H1 (cell line): ENCODE results near the gene HMMR. TPM values are rescaled to one million over a fixed set of nuclear protein-coding genes. Genes with fewer than 3 reads are reported as not detected.

Experiments
- CEBPB ChIP-seq: IDR thresholded peaks from 2 replicates; pipeline ENCODE4 v1.6.1; 2012; ENCODE audit warnings: low read depth, low read length
- CHD1 ChIP-seq: IDR thresholded peaks from 2 replicates; pipeline ENCODE4 v1.6.1; 2012; ENCODE audit warnings: low read depth, low read length, improper control_type of control experiment
- CREB1 ChIP-seq: IDR thresholded peaks from 2 replicates; pipeline ENCODE4 v1.6.1; 2012; ENCODE audit warnings: inconsistent platforms
- CTCF ChIP-seq, 3 experiments: IDR thresholded peaks; 1 replicate in 2 of 3; 2 replicates in 1 of 3; pipeline versions ENCODE4 v1.5.1 to v1.6.1; 2011; ENCODE audit warnings: low read length in 3 of 3, mild to moderate bottlenecking in 3 of 3, inconsistent platforms in 2 of 3, low read depth in 1 of 3, moderate library complexity in 1 of 3; ENCODE audit not compliant: insufficient read depth in 1 of 3; ENCODE audit errors: control extremely low read depth in 1 of 3
- MAX ChIP-seq: IDR thresholded peaks from 2 replicates; pipeline ENCODE4 v1.6.1; 2012; ENCODE audit warnings: inconsistent platforms
- POLR2A ChIP-seq, 2 experiments: IDR thresholded peaks; 1 replicate in 1 of 2; 2 replicates in 1 of 2; pipeline ENCODE4 v1.6.1; 2011; ENCODE audit warnings: low read depth in 2 of 2, low read length in 2 of 2, mild to moderate bottlenecking in 2 of 2; ENCODE audit errors: control extremely low read depth in 1 of 2
- POU5F1 ChIP-seq: IDR thresholded peaks from 2 replicates; pipeline ENCODE4 v1.6.1; 2011; ENCODE audit warnings: low read depth, mild to moderate bottlenecking, low read length, moderate library complexity
- RBBP5 ChIP-seq: IDR thresholded peaks from 2 replicates; pipeline ENCODE4 v1.7.1; 2012; ENCODE audit warnings: low read depth, mild to moderate bottlenecking, inconsistent platforms, low read length, moderate library complexity, borderline replicate concordance
- SRF ChIP-seq: IDR thresholded peaks from 2 replicates; pipeline ENCODE4 v1.6.1; 2011; ENCODE audit warnings: mild to moderate bottlenecking, low read depth, low read length, moderate library complexity
- TAF7 ChIP-seq: optimal IDR thresholded peaks from 2 replicates; pipeline ENCODE3; 2011; ENCODE audit warnings: low read depth, mild to moderate bottlenecking, inconsistent platforms, low read length, moderate library complexity, borderline replicate concordance
- TBP ChIP-seq: IDR thresholded peaks from 2 replicates; pipeline ENCODE4 v1.6.1; 2011; ENCODE audit warnings: low read depth, low read length, improper control_type of control experiment
- TEAD4 ChIP-seq: IDR thresholded peaks from 2 replicates; pipeline ENCODE4 v1.6.1; 2012; ENCODE audit warnings: low read depth, low read length, inconsistent platforms, mixed read lengths
- polyA plus RNA-seq, 7 experiments: library from polyadenylated mRNA; depleted of rRNA in 3 of 7; stranded (reverse) in 5 of 7; unstranded in 2 of 7; fragments of >200 nt in 5 of 7; fragments of 200-250 nt in 2 of 7; gene quantifications; 1 replicate in 5 of 7; 2 replicates in 1 of 7; 4 replicates in 1 of 7; pipeline versions ENCODE4 v1.2.1 to v1.2.3, GENCODE V29; 2011 to 2013; ENCODE audit warnings: missing spikeins in 2 of 7, mixed read lengths in 2 of 7
- total RNA-seq: library from RNA; stranded (reverse); fragmentation: NEBNext Ultra II Directional; extraction: Animal tissue kit (Norgen Biotek cat#: 25700); gene quantifications from 2 replicates; pipeline ENCODE4 v1.2.1, GENCODE V29; 2021

The HMMR gene
- total and polyA plus RNA-seq, 2 of the 8 experiments (the other 6 are each of a cell fraction or from before 2014, with no cell fraction given): 17.5 to 77.3 TPM

- no peak for TF ChIP-seq CTCF (IDR thresholded peaks at IDR 0.05; ENCODE audit: control extremely low read depth in 1 of 3, insufficient read depth in 1 of 3, low read depth in 1 of 3, low read length in 3 of 3)
- TF ChIP-seq CREB1: no peak
- TF ChIP-seq TBP: no peak
- no peak for TF ChIP-seq CEBPB
- no peak for TF ChIP-seq SRF
- TF ChIP-seq MAX: no peak
- no peak for TF ChIP-seq RBBP5
- no peak for TF ChIP-seq POU5F1
- TF ChIP-seq TEAD4: no peak
- TF ChIP-seq POLR2A (IDR thresholded peaks at IDR 0.05; ENCODE audit: control extremely low read depth in 1 of 2, low read depth in 2 of 2, low read length in 2 of 2): no peak
- TF ChIP-seq CHD1: no peak
- TF ChIP-seq TAF7: no peak
Observed at GRCh38 chr5:163458778-163459385, 1.6 kb upstream of the HMMR start (continued).
